Prostate gland (tissue), 2 donors: ENCODE results near the gene ARHGEF16. TPM values are rescaled to one million over a fixed set of nuclear protein-coding genes. Genes with fewer than 3 reads are reported as not detected.

ENCODE experiments used
- DNase-seq: peaks from one replicate; pipeline ENCODE4 v3.0.0-alpha.2; 2019; ENCODE audit warnings: low spot score
- H3K27ac ChIP-seq, 2 donors: fragments of 200-600 bp; sonication (generic); 2 replicates each; pipeline ENCODE4 v1.5.1; 2017 to 2019
- H3K27me3 ChIP-seq: fragments of 200-600 bp; sonication (generic); replicated peaks from 2 replicates; pipeline ENCODE4 v1.5.1; 2019; ENCODE audit not compliant: insufficient read depth
- H3K36me3 ChIP-seq, 2 donors: fragments of 200-600 bp; sonication (generic); 1 replicate in 1 of 2; 2 replicates in 1 of 2; pipeline versions ENCODE4 v1.5.1 to v1.8.1; 2017 to 2019
- H3K4me1 ChIP-seq: fragments of 200-600 bp; sonication (generic); replicated peaks from 2 replicates; pipeline ENCODE4 v1.5.1; 2019
- H3K4me3 ChIP-seq, 2 donors: fragments of 200-600 bp; sonication (generic); 2 replicates each; pipeline ENCODE4 v1.5.1; 2017 to 2019
- H3K9me3 ChIP-seq: fragments of 200-600 bp; sonication (generic); 2 replicates; pipeline ENCODE4 v1.5.1; 2017
- POLR2A ChIP-seq: fragments of 450-650 bp; IDR thresholded peaks from one replicate; pipeline ENCODE4 v1.6.1; 2016; ENCODE audit warnings: antibody characterized with exemption, mild to moderate bottlenecking
- POLR2AphosphoS5 ChIP-seq: sonication (generic); formaldehyde crosslinking; IDR thresholded peaks from one replicate; pipeline ENCODE4 v1.6.1; 2017; ENCODE audit warnings: antibody characterized with exemption
- WGBS: methylation state at CpG from one replicate; pipeline ENCODE4 v1.1.5; 2018; 5-methylcytosine and 5-hydroxymethylcytosine counted together
- intact Hi-C: fragments of 100-400 bp; cut with DNase I; formaldehyde crosslinking; loops from one replicate; pipeline ENCODE4 v1.14.2; 2022
- total RNA-seq, 2 donors: library from RNA; depleted of rRNA; stranded (reverse); fragments of >200 nt; gene quantifications; one replicate each; pipeline ENCODE4 v1.1.0, GENCODE V29; 2016
- TF ChIP-seq, protein P1 (sequence below), 4 experiments: fragments of 200-600 bp in 2 of 4; fragments of 450-650 bp in 2 of 4; sonication (generic) in 2 of 4; IDR thresholded peaks; 1 replicate in 3 of 4; 2 replicates in 1 of 4; pipeline ENCODE4 v1.5.1; 2016 to 2019; ENCODE audit warnings: antibody characterized with exemption in 4 of 4, mild to moderate bottlenecking in 2 of 4, moderate library complexity in 2 of 4

Gene ARHGEF16
- total RNA-seq, 2 donors from 2014 or later, result 25.2 to 25.4 TPM

DNA sequence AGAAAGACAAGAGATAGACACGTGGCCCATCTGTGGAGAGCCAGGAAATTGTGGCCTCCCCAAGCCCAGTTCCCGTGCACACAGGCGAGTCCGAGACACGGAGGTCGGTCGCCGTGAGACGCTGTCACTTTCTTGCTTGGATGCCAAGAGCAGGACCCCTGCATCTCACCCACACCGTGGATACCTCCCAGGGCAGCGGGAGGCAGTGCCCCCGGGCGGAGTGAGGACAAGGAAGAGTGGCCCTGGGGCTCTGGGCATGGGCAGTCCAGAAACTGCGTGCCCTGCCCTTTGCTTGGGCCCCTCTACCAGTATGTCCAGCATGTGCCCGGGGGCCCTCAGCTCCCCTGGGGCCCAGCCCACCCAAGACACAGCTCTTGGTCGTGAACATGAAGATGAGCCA, 24.7 kb upstream of the ARHGEF16 start:
- Histone ChIP-seq H3K27me3 (peaks cover 6% of the 10 kb centered on the region), H3K4me1 (no peaks in the 10 kb centered on the region), H3K27ac (no peak overlapping the region), H3K4me3 (no peak overlapping the region), H3K9me3 (no peaks in the 10 kb centered on the region), H3K36me3 (no peaks in the 10 kb centered on the region)
- WGBS, result 87% methylated on average over 16 of the region's 16 CpGs
- intact Hi-C loops, result loop anchor here (5.0 kb wide), 1 partner anchor 552 kb away; no protein-coding TSS in a partner anchor
- DNase-seq, result no peak
- TF ChIP-seq POLR2AphosphoS5, result no peak
- no peak for TF ChIP-seq POLR2A
- TF ChIP-seq, protein P1, sequence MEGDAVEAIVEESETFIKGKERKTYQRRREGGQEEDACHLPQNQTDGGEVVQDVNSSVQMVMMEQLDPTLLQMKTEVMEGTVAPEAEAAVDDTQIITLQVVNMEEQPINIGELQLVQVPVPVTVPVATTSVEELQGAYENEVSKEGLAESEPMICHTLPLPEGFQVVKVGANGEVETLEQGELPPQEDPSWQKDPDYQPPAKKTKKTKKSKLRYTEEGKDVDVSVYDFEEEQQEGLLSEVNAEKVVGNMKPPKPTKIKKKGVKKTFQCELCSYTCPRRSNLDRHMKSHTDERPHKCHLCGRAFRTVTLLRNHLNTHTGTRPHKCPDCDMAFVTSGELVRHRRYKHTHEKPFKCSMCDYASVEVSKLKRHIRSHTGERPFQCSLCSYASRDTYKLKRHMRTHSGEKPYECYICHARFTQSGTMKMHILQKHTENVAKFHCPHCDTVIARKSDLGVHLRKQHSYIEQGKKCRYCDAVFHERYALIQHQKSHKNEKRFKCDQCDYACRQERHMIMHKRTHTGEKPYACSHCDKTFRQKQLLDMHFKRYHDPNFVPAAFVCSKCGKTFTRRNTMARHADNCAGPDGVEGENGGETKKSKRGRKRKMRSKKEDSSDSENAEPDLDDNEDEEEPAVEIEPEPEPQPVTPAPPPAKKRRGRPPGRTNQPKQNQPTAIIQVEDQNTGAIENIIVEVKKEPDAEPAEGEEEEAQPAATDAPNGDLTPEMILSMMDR (IDR thresholded peaks at IDR 0.05), result no peak

DNA sequence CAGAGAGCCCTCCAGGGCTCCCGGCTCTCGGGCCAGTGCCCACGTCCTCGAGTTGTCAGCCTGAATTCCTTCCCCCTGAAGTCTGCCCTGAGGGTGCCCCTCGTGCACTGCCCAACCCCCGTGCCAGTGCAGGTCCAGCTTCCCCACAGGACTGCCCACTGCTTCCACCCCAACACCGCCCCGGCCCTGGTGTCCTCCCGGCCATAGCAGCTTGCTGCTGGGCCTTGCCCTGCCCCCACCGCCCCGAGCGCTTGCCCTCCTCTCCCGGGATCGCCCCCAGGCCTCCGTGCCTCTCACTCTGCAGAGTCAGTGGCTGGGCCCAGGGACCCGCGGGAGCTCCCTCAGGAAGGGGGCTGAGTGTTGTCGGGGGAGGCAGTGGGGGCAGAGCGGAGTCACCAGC, 24.1 kb upstream of the ARHGEF16 start:
- no peak for DNase-seq
- Histone ChIP-seq H3K27me3 (peaks cover 6% of the 10 kb centered on the region), H3K4me1 (no peaks in the 10 kb centered on the region), H3K9me3 (no peaks in the 10 kb centered on the region), H3K4me3 (no peak overlapping the region), H3K36me3 (no peaks in the 10 kb centered on the region), H3K27ac (no peak overlapping the region)
- intact Hi-C loops, result no loop called here
- TF ChIP-seq, protein P1 (IDR thresholded peaks at IDR 0.05), result no peak
- TF ChIP-seq POLR2AphosphoS5, result no peak
- no peak for TF ChIP-seq POLR2A
- 90% methylated on average over 19 of the region's 19 CpGs for WGBS

DNA sequence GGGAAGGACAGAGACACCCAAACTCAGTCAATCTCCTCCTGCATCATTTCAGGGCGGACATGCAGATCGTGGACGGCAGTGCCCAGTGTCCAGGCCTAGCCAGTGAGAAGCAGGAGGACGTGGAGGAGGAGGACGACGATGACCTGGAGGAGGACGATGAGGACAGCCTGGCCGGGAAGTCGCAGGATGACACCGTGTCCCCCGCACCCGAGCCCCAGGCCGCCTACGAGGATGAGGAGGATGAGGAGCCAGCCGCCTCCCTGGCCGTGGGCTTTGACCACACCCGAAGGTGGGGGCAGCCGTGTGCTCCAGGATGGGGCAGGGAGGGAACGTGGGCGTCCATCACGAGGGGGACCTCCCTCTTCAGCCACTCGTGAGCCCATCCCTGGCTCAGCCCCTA, 23.6 kb upstream of the ARHGEF16 start:
- no peaks in the 10 kb centered on the region for H3K9me3 ChIP-seq
- no peak overlapping the region for H3K4me3 ChIP-seq
- 88% methylated on average over 22 of the region's 22 CpGs for WGBS
- no peaks in the 10 kb centered on the region for H3K36me3 ChIP-seq
- no peak for DNase-seq
- peaks cover 6% of the 10 kb centered on the region for H3K27me3 ChIP-seq
- no peaks in the 10 kb centered on the region for H3K4me1 ChIP-seq
- TF ChIP-seq, protein P1 (IDR thresholded peaks at IDR 0.05), result no peak
- TF ChIP-seq POLR2A (no peak), POLR2AphosphoS5 (no peak)
- H3K27ac ChIP-seq, result no peak overlapping the region
- intact Hi-C loops, result no loop called here

GRCh38 chr1:3431266-3431665, 23.2 kb upstream of the ARHGEF16 start:
- Histone ChIP-seq H3K36me3 (no peaks in the 10 kb centered on the region), H3K27me3 (peaks cover 6% of the 10 kb centered on the region), H3K4me1 (no peaks in the 10 kb centered on the region), H3K4me3 (no peak overlapping the region), H3K9me3 (no peaks in the 10 kb centered on the region), H3K27ac (no peak overlapping the region)
- intact Hi-C loops, result no loop called here
- no peak for DNase-seq
- WGBS, result 54% methylated on average over 12 of the region's 12 CpGs
- TF ChIP-seq, protein P1 (IDR thresholded peaks at IDR 0.05), result no peak
- TF ChIP-seq POLR2A (no peak), POLR2AphosphoS5 (no peak)

GRCh38 chr1:3431686-3432085, 22.8 kb upstream of the ARHGEF16 start:
- H3K27ac ChIP-seq, result no peak overlapping the region
- 89% methylated on average over 17 of the region's 17 CpGs for WGBS
- H3K36me3 ChIP-seq, result no peaks in the 10 kb centered on the region
- H3K27me3 ChIP-seq, result peaks cover 6% of the 10 kb centered on the region
- no peak for DNase-seq
- H3K4me1 ChIP-seq, result no peaks in the 10 kb centered on the region
- no peaks in the 10 kb centered on the region for H3K9me3 ChIP-seq
- H3K4me3 ChIP-seq, result no peak overlapping the region
- intact Hi-C loops, result no loop called here
- TF ChIP-seq POLR2A (no peak), POLR2AphosphoS5 (no peak)
- TF ChIP-seq, protein P1 (IDR thresholded peaks at IDR 0.05), result no peak
